Adrenal gland (tissue), 12 donors: ENCODE measurements around the gene STON2. TPM values are rescaled to one million over a fixed set of nuclear protein-coding genes. Genes with fewer than 3 reads are reported as not detected.

Experiments used
- DNase-seq, 7 donors: peaks; one replicate each; pipeline ENCODE4 v3.0.0-alpha.2; 2019 to 2020
- H3K27ac ChIP-seq, 5 donors: fragments of 200-600 bp; sonication (generic) in 4 of 5; 1 replicate in 3 of 5; 2 replicates in 2 of 5; pipeline versions ENCODE4 v1.5.1 to v1.8.0; 2016 to 2020; ENCODE audit warnings: mild to moderate bottlenecking in 1 of 5
- H3K27me3 ChIP-seq: fragments of 200-600 bp; 2 replicates; pipeline ENCODE4 v1.8.0; 2021
- H3K36me3 ChIP-seq, 2 donors: fragments of 200-600 bp; replicated peaks in 1 of 2; 1 replicate in 1 of 2; 2 replicates in 1 of 2; pipeline versions ENCODE4 v1.5.1 to v1.8.0; 2018 to 2022
- H3K4me1 ChIP-seq, 2 donors: fragments of 200-600 bp; replicated peaks in 1 of 2; 1 replicate in 1 of 2; 2 replicates in 1 of 2; pipeline versions ENCODE4 v1.5.1 to v1.8.0; 2018 to 2021
- H3K4me3 ChIP-seq, 4 donors: fragments of 200-600 bp; sonication (generic) in 3 of 4; one replicate each; pipeline ENCODE4 v1.5.1; 2016 to 2018
- H3K9me3 ChIP-seq, 3 donors: fragments of 200-600 bp; sonication (generic) in 1 of 3; replicated peaks in 1 of 3; 1 replicate in 2 of 3; 2 replicates in 1 of 3; pipeline versions ENCODE4 v1.5.1 to v1.8.0; 2016 to 2021
- CTCF ChIP-seq, 6 experiments: fragments of 450-650 bp in 4 of 6; fragments of 200-600 bp in 2 of 6; sonication (generic) in 1 of 6; IDR thresholded peaks; 1 replicate in 5 of 6; 2 replicates in 1 of 6; pipeline versions ENCODE4 v1.5.1 to v1.8.0; 2016 to 2021; ENCODE audit warnings: antibody characterized with exemption in 6 of 6, mild to moderate bottlenecking in 2 of 6, moderate library complexity in 1 of 6
- POLR2A ChIP-seq, 2 donors: fragments of 450-650 bp; IDR thresholded peaks; one replicate each; pipeline ENCODE4 v1.6.1; 2017; ENCODE audit warnings: antibody characterized with exemption in 2 of 2, mild to moderate bottlenecking in 2 of 2, moderate library complexity in 1 of 2
- WGBS, 4 donors: extraction: QIAGEN DNeasy Blood & Tissue Kit in 2 of 4; methylation state at CpG; one replicate each; pipeline versions ENCODE4 v1.1.5 to v1.1.7; 2013 to 2017; 5-methylcytosine and 5-hydroxymethylcytosine counted together
- intact Hi-C, 2 donors: fragments of 100-400 bp; cut with DNase I; formaldehyde crosslinking; loops; one replicate each; pipeline versions ENCODE4 v1.14.1 to v1.15.0; 2022 to 2023
- polyA plus RNA-seq, 3 donors: library from polyadenylated mRNA; stranded (reverse); fragments of 200-250 nt in 2 of 3; fragments of 350-450 nt in 1 of 3; fragmentation: Illumina TruSeq in 1 of 3; extraction: RNeasy Lipid Tissue Mini Kit (QIAGEN cat#74804) in 1 of 3; gene quantifications; one replicate each; pipeline ENCODE4 v1.2.3, GENCODE V29; 2013 to 2014
- total RNA-seq, 9 donors: library from RNA; depleted of rRNA in 4 of 9; stranded (reverse); fragments of >200 nt in 4 of 9; fragments of 120-200 nt in 1 of 9; fragmentation: NEBNext Ultra II Directional in 1 of 9; extraction: Animal tissue kit (Norgen Biotek cat#: 25700) in 1 of 9; gene quantifications; one replicate each; pipeline versions ENCODE4 v1.1.0 to v1.2.4, GENCODE V29; 2013 to 2023
- donor health status: healthy with polysubstance abuse.
- donor health status: Bipolar disorder and iron deficiency.
- donor health status: DM: yes; HTN: yes; CAD: no.
- donor health status: DM: no; HTN: no; CAD: no.
- donor health status: DM: no; HTN: no; CAD: no.
- donor health status: DM: yes; HTN: yes; CAD: no.

Gene STON2
- total and polyA plus RNA-seq, 12 donors = 0.62 to 15.4 (median 6.7) TPM

- Histone ChIP-seq H3K9me3 (no peaks in the 10 kb centered on the region), H3K27ac (no peak overlapping the region), H3K36me3 (no peaks in the 10 kb centered on the region), H3K4me1 (no peaks in the 10 kb centered on the region), H3K4me3 (no peak overlapping the region), H3K27me3 (no peaks in the 10 kb centered on the region)
- intact Hi-C loops = no loop called here
- TF ChIP-seq CTCF (IDR thresholded peaks at IDR 0.05) (no peak), POLR2A (IDR thresholded peaks at IDR 0.05) (no peak)
- 71 to 81% (median 76%) methylated on average over 9 of the region's 9 CpGs for WGBS, 4 donors
- DNase-seq = no peak
Observed at GRCh38 chr14:81329640-81330381, 70.3 kb downstream of the STON2 start.

GRCh38 chr14:81326451-81326850 lies 73.7 kb downstream of the STON2 start:
- Histone ChIP-seq H3K4me1 (no peaks in the 10 kb centered on the region), H3K27me3 (no peaks in the 10 kb centered on the region), H3K27ac (no peak overlapping the region), H3K9me3 (no peaks in the 10 kb centered on the region), H3K4me3 (no peak overlapping the region), H3K36me3 (no peaks in the 10 kb centered on the region)
- WGBS, 4 donors = 66 to 71% (median 66%) methylated on average over 2 of the region's 2 CpGs
- DNase-seq = no peak
- intact Hi-C loops = no loop called here
- no peak for TF ChIP-seq POLR2A (IDR thresholded peaks at IDR 0.05)
- no peak for TF ChIP-seq CTCF (IDR thresholded peaks at IDR 0.05)

GRCh38 chr14:81324011-81324410 lies 76.1 kb downstream of the STON2 start:
- Histone ChIP-seq H3K27ac (no peak overlapping the region), H3K27me3 (no peaks in the 10 kb centered on the region), H3K4me1 (no peaks in the 10 kb centered on the region), H3K4me3 (no peak overlapping the region), H3K36me3 (no peaks in the 10 kb centered on the region), H3K9me3 (no peaks in the 10 kb centered on the region)
- no peak for TF ChIP-seq POLR2A (IDR thresholded peaks at IDR 0.05)
- no peak for TF ChIP-seq CTCF (IDR thresholded peaks at IDR 0.05)
- WGBS, 4 donors = 37 to 64% (median 50%) methylated on average over 8 to 11 of the region's 11 CpGs
- intact Hi-C loops = no loop called here
- DNase-seq = no peak

- Histone ChIP-seq H3K4me3 (no peak overlapping the region), H3K27me3 (no peaks in the 10 kb centered on the region), H3K36me3 (no peaks in the 10 kb centered on the region), H3K27ac (no peak overlapping the region), H3K9me3 (no peaks in the 10 kb centered on the region), H3K4me1 (no peaks in the 10 kb centered on the region)
- no peak for DNase-seq
- 73 to 90% (median 79%) methylated on average over 2 of the region's 2 CpGs for WGBS, 4 donors
- intact Hi-C loops = no loop called here
- TF ChIP-seq POLR2A (IDR thresholded peaks at IDR 0.05) = no peak
- TF ChIP-seq CTCF (IDR thresholded peaks at IDR 0.05) = no peak
Observed at GRCh38 chr14:81323093-81323492, 77.0 kb downstream of the STON2 start.
